Karpas-422 (cell line): ENCODE results near the gene STX10. TPM values are rescaled to one million over a fixed set of nuclear protein-coding genes. Genes with fewer than 3 reads are reported as not detected.

Experiments used
- DNase-seq: peaks from one replicate; pipeline ENCODE4 v3.0.0-alpha.2; 2015
- H2AFZ ChIP-seq: fragments of 200-600 bp; sonication (generic); 2 replicates; pipeline ENCODE4 v1.6.1; 2014; ENCODE audit warnings: antibody characterized with exemption, low read length, mixed read lengths
- H3K27ac ChIP-seq: fragments of 200-600 bp; sonication (generic); 2 replicates; pipeline ENCODE4 v1.5.1; 2014; ENCODE audit warnings: mild to moderate bottlenecking, low read length, moderate library complexity
- H3K27me3 ChIP-seq: fragments of 200-600 bp; sonication (generic); 2 replicates; pipeline ENCODE4 v1.6.1; 2014; ENCODE audit warnings: low read length, mixed read lengths
- H3K36me3 ChIP-seq: fragments of 200-600 bp; sonication (generic); 2 replicates; pipeline ENCODE4 v1.6.1; 2014; ENCODE audit warnings: low read length, mixed read lengths; ENCODE audit not compliant: insufficient read depth
- H3K4me1 ChIP-seq: fragments of 200-600 bp; sonication (generic); 2 replicates; pipeline ENCODE4 v1.6.1; 2014; ENCODE audit warnings: mild to moderate bottlenecking, low read length, mixed read lengths
- H3K4me2 ChIP-seq: fragments of 200-600 bp; sonication (generic); 2 replicates; pipeline ENCODE4 v1.6.1; 2014; ENCODE audit warnings: low read length, low read depth, mild to moderate bottlenecking; ENCODE audit not compliant: poor library complexity, severe bottlenecking
- H3K4me3 ChIP-seq: fragments of 200-600 bp; sonication (generic); 2 replicates; pipeline ENCODE4 v1.5.1; 2014; ENCODE audit warnings: mild to moderate bottlenecking, antibody characterized with exemption, low read length, mixed read lengths
- H3K79me2 ChIP-seq: fragments of 200-600 bp; sonication (generic); 2 replicates; pipeline ENCODE4 v1.6.1; 2014; ENCODE audit warnings: mild to moderate bottlenecking, low read length, mixed read lengths
- H3K9ac ChIP-seq: fragments of 200-600 bp; sonication (generic); 2 replicates; pipeline ENCODE4 v1.6.0; 2014; ENCODE audit warnings: low read length
- H3K9me2 ChIP-seq: fragments of 200-600 bp; sonication (generic), shearing (Covaris generic); replicated peaks from 2 replicates; pipeline ENCODE4 v1.6.0; 2014; ENCODE audit warnings: mild to moderate bottlenecking, low read length, moderate library complexity; ENCODE audit not compliant: insufficient read depth
- H3K9me3 ChIP-seq: fragments of 300-700, 200-600 bp; sonication (generic); 2 replicates; pipeline ENCODE4 v1.6.1; 2014; ENCODE audit warnings: low read length, mixed read lengths
- H4K20me1 ChIP-seq: fragments of 200-600 bp; sonication (generic); 2 replicates; pipeline ENCODE4 v1.6.1; 2014; ENCODE audit warnings: mild to moderate bottlenecking, antibody characterized with exemption, low read length, low read depth; ENCODE audit not compliant: insufficient read depth
- total RNA-seq: library from RNA; depleted of rRNA; stranded (reverse); fragments of >200 nt; shearing (Covaris generic); gene quantifications from 2 replicates; pipeline ENCODE4 v1.2.3, GENCODE V29; 2014; ENCODE audit warnings: low replicate concordance

Gene STX10
- total RNA-seq, 1 experiment from 2014 or later: 47.0 TPM

DNA sequence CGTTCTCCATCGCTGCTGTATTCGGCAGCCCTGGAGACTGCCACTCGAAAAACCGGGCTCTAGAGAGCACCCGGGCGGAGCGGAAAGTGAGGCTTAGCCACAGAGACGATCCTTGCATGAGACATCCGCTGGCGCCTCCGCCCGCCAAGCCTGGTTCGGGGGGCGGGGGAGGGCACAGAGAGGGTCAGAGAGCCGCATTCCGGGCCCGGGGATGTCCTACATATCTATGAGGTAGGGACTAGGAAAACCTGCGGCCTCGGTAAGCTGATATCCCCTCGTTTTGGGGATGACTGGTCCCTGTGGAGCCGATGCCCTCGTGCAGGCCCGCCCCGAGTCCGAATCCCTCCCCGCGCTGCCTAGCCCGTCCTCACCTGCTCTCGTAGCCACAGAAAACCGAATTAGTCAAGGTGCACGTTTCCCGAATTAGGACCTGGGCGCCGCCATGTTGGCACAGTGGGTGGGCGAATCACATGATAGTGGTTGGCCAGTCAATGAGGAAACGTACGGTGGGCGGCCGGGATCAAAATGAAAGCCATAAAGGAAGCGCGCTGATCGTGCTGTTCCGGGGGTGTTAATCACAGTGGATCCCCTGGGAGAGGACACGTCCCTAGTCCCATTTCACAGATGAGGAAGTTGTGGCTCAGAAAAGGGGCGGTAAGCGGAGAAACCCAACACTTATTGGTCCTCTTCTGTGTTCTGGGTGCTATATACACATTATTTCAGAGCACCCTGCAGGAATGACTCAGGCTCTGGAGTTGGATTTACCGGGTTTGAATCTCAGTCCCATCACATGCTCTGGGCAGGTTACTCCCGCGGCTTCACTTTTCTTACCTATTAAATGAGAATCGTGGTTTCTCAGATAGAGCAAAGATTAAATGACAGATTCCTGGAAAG, 33.6 kb downstream of the STX10 start, which contains the start of gene TRMT1:
TRMT1 (minus strand) TSS at position 459 of the 894 bp plus-strand sequence; CDS start at position 118, 341 bp downstream.
- peaks cover 50% of the 10 kb centered on the region for H3K79me2 ChIP-seq
- no peaks in the 10 kb centered on the region for H3K36me3 ChIP-seq
- H4K20me1 ChIP-seq: peaks cover 27% of the 10 kb centered on the region
- no peaks in the 10 kb centered on the region for H3K27me3 ChIP-seq
- peak within 1 kb of the TSS; percentile 84 for H3K9ac ChIP-seq
- DNase-seq: peak; percentile 97
- peaks cover 44% of the 10 kb centered on the region for H3K4me1 ChIP-seq
- H3K4me2 ChIP-seq: peak within 1 kb of the TSS; percentile 91
- peak within 1 kb of the TSS; percentile 73; the same call in 1 of the 2 replicates for H2AFZ ChIP-seq
- H3K9me3 ChIP-seq: no peaks in the 10 kb centered on the region
- H3K4me3 ChIP-seq: peak within 1 kb of the TSS; percentile 97
- peak within 1 kb of the TSS; percentile 55 for H3K27ac ChIP-seq
- H3K9me2 ChIP-seq: no peaks in the 10 kb centered on the region

DNA sequence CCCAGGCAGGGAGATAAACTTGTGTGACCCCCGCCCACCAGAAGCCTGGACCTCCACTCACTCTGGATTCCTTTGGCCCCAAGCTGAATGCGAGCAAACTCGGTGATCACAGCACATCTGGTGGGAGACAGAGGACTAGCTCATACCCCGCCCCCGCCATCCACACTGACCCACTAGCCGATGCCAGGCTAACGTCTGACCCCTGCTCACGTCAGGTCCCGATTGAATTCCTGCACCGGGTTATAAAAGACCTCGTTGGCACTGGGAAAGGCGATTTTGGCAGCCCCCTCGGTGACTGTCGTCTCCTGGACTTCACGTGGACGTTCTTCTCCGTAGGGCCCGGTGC, 34.3 kb downstream of the STX10 start:
- Histone ChIP-seq H2AFZ (peak overlapping the region; percentile 14; the same call in 1 of the 2 replicates), H3K79me2 (peaks cover 44% of the 10 kb centered on the region)

DNA sequence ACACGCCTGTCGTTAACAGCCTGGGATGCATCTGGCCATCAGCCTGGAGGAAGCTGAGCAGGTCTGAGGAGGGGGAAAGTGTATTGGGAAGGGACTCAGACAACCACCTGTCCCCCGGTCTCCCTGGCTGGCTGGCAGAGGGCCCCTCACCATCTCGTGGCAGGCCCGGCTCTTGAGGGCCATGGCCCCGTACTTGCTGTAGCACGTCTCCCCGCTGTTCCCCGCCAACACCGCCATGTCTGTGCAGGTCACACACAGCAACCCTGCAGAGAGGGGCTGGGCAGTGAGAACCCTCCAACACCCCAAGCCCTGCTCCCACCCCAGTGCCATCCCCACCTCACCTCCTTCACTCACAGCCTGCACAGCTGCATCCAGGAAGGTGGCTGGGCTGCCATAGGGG, 37.6 kb downstream of the STX10 start:
- Histone ChIP-seq H3K9me3 (no peaks in the 10 kb centered on the region), H4K20me1 (no peaks in the 10 kb centered on the region), H3K79me2 (peaks cover 19% of the 10 kb centered on the region), H3K4me3 (no peak overlapping the region), H2AFZ (no peak overlapping the region), H3K4me1 (peaks cover 20% of the 10 kb centered on the region), H3K27me3 (no peaks in the 10 kb centered on the region), H3K27ac (no peak overlapping the region), H3K4me2 (no peak overlapping the region), H3K9me2 (no peaks in the 10 kb centered on the region), H3K36me3 (peaks cover under 1% of the 10 kb centered on the region; the same call in 1 of the 2 replicates), H3K9ac (no peak overlapping the region)
- DNase-seq: no peak

More for the DNA sequence above, 34.3 kb downstream of the STX10 start:
- H3K9ac ChIP-seq: peak overlapping the region; percentile 84
- DNase-seq: no peak
- peaks cover 44% of the 10 kb centered on the region for H3K4me1 ChIP-seq
- H3K4me2 ChIP-seq: peak overlapping the region; percentile 91
- no peaks in the 10 kb centered on the region for H3K36me3 ChIP-seq
- no peaks in the 10 kb centered on the region for H3K9me2 ChIP-seq
- no peaks in the 10 kb centered on the region for H3K9me3 ChIP-seq
- H3K4me3 ChIP-seq: peak overlapping the region; percentile 97
- no peaks in the 10 kb centered on the region for H3K27me3 ChIP-seq
- peak overlapping the region; percentile 36; the same call in 1 of the 2 replicates for H3K27ac ChIP-seq
- H4K20me1 ChIP-seq: peaks cover 21% of the 10 kb centered on the region

DNA sequence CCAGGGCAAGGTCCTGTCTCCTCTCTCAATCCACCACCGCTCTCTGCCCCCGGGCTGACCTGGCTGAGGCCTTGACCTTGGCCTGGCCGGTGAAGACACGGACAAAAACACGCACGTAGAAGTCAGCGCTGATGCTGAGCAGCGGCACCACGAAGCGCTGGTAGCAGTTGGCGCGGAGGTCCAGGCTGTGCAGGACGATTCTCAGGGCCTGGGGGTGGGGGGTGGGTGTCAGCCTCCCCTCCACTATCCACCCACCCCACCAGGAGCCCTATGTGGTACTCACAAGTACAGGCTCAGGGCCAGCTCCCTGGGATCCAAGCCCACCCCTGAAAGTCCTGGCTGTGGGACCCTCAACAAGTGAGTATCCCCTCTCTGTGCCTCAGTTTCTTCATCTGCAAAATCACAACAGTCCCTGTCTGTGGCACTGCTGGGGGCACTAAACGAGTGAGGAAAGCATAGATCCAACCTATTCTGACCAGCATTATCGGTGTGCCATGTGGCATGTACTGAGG, 40.0 kb downstream of the STX10 start:
- DNase-seq: peak; percentile 35
- Histone ChIP-seq H3K79me2 (peaks cover 9% of the 10 kb centered on the region), H3K4me2 (no peak overlapping the region), H3K27ac (no peak overlapping the region), H2AFZ (no peak overlapping the region), H3K27me3 (no peaks in the 10 kb centered on the region), H3K9me3 (no peaks in the 10 kb centered on the region), H3K36me3 (peaks cover 3% of the 10 kb centered on the region; the same call in 1 of the 2 replicates), H3K9me2 (no peaks in the 10 kb centered on the region), H3K4me3 (no peak overlapping the region), H3K9ac (no peak overlapping the region), H4K20me1 (no peaks in the 10 kb centered on the region), H3K4me1 (peaks cover 17% of the 10 kb centered on the region)

DNA sequence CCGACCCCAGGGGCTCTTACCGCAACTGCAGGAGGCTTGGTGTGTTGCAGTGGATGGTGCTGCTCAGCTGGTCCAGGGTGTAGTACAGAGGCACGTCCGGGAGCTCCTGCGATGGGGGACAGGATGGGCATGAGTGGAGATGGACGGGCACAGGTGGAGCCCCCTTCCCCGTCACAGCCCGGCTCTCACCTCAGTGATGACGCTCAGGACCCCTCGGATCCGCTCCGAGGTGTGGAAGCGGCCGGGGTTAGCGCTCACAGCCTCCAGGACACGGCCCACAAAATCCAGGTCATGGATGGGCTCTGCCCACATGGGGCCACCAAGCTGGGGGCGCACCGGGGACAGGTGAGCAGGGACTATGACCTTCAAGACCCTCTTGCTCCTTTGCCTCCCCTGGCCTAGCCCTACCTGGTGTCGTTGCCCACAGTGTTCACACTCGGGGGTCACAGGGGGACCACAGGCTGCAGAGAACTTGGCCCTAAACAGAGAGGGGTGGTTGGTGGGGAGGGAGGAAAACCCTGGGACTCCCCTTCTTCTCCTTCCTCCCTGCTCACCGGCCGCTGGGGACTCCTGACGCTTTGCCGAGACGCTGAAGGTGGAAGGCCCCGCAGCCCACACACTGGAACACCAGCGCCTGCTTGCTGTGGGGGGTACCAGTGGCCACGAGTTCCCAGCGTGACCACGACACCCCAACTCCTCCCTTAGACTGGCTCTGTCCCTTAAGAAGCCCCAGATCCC, 40.6 kb downstream of the STX10 start:
- Histone ChIP-seq H3K79me2 (peaks cover 7% of the 10 kb centered on the region; the same call in 1 of the 2 replicates), H3K9me3 (no peaks in the 10 kb centered on the region), H3K4me1 (peaks cover 18% of the 10 kb centered on the region), H3K4me2 (no peak overlapping the region), H4K20me1 (no peaks in the 10 kb centered on the region), H3K36me3 (peaks cover 3% of the 10 kb centered on the region; the same call in 1 of the 2 replicates), H2AFZ (no peak overlapping the region), H3K4me3 (no peak overlapping the region), H3K27me3 (no peaks in the 10 kb centered on the region), H3K27ac (no peak overlapping the region), H3K9ac (no peak overlapping the region), H3K9me2 (no peaks in the 10 kb centered on the region)
- no peak for DNase-seq

DNA sequence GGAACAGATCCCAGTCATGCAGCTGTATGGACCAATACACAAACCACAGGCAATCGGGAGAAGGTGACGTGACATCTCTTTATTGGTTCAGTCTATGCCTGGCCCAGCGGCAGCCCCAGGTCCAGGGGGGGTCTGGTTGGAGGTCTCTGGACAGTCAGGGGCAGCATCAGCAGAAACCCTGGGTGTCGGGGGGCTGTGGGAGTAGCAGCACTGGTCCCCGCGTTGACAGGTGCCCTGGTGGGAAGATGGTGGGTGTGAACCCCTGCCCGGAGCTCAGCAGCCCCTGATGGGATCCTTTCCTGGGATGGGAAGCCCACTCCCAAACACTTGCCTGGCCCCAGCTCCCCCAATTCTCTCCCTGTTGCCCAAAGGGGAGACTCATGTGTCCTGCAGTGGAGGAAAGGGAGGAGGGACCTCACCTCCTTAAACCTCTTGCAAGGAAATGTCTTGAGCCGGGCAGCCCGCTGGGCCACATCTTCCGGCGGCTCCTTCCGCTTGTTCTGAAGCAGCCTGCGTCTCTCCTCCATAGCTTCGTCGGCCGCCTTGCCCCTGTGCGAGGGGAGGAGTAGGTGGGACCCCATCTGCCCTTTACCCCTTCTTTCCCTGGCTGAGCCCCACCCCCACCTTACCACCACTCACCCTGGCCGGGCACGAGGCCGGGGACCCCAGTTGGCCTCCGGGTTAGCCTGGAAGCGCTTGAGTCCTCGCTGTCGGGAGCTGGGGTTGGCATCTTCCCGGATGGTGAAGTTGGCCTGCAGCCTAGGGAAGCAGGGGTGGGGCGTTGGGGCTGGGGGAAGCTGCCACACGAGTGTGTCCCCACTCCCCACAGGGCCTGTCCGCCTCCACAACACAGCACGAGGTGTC, 45.1 kb downstream of the STX10 start:
- H4K20me1 ChIP-seq: peaks cover 15% of the 10 kb centered on the region; the same call in 1 of the 2 replicates
- H3K4me1 ChIP-seq: peaks cover 55% of the 10 kb centered on the region
- H3K27me3 ChIP-seq: no peaks in the 10 kb centered on the region
- H3K9ac ChIP-seq: peak overlapping the region; percentile 97
- no peaks in the 10 kb centered on the region for H3K9me3 ChIP-seq
- DNase-seq: peak; percentile 84
- H3K27ac ChIP-seq: peak overlapping the region; percentile 97
- peaks cover 18% of the 10 kb centered on the region for H3K79me2 ChIP-seq
- H3K9me2 ChIP-seq: no peaks in the 10 kb centered on the region
- peak overlapping the region; percentile 90 for H3K4me3 ChIP-seq
- H3K36me3 ChIP-seq: peaks cover 5% of the 10 kb centered on the region
- H2AFZ ChIP-seq: peak overlapping the region; percentile 67; the same call in 1 of the 2 replicates
- H3K4me2 ChIP-seq: peak overlapping the region; percentile 99

DNA sequence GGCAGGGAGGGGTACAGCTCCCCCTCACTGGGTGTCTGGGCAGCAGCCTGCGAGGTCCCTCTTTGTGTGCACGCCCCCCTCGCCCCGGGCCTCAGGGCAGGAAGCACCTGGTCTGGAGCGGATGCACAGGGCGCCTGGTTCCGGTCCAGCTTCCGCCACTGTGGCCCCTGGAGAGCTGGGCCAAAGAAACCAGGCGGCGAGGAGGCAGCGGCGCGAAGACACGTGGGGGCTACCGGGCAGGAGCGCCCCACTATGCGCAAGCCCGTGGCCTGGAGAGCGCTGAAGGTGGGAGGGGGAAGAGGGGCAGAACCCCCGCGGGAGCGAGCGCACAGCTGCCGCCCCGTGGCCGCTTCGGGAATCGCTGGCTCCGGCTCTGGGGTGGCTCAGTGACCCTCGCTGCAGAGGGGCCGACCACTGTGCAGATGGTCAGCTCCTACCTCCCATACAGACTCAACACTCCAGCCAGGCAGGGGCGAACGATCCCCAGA, 45.8 kb downstream of the STX10 start:
- peak overlapping the region; percentile 99 for H3K4me2 ChIP-seq
- peak overlapping the region; percentile 67; the same call in 1 of the 2 replicates for H2AFZ ChIP-seq
- H3K4me3 ChIP-seq: peak overlapping the region; percentile 90
- peaks cover 17% of the 10 kb centered on the region; the same call in 1 of the 2 replicates for H4K20me1 ChIP-seq
- peak overlapping the region; percentile 97 for H3K9ac ChIP-seq
- H3K36me3 ChIP-seq: peaks cover 7% of the 10 kb centered on the region
- peaks cover 18% of the 10 kb centered on the region for H3K79me2 ChIP-seq
- H3K27ac ChIP-seq: peak overlapping the region; percentile 97
- H3K9me3 ChIP-seq: no peaks in the 10 kb centered on the region
- peaks cover 55% of the 10 kb centered on the region for H3K4me1 ChIP-seq
- DNase-seq: peak; percentile 93
- no peaks in the 10 kb centered on the region for H3K9me2 ChIP-seq
- no peaks in the 10 kb centered on the region for H3K27me3 ChIP-seq
